HG03565 (cell line): ENCODE measurements around the gene SCGB1D1.

Source experiments
- ATAC-seq: cut with Tn5 transposase; IDR thresholded peaks from one replicate; pipeline ENCODE4 v1.9.1; 2021; ENCODE audit warnings: mild to moderate bottlenecking, moderate library complexity; ENCODE audit not compliant: unreplicated experiment

The SCGB1D1 gene

DNA sequence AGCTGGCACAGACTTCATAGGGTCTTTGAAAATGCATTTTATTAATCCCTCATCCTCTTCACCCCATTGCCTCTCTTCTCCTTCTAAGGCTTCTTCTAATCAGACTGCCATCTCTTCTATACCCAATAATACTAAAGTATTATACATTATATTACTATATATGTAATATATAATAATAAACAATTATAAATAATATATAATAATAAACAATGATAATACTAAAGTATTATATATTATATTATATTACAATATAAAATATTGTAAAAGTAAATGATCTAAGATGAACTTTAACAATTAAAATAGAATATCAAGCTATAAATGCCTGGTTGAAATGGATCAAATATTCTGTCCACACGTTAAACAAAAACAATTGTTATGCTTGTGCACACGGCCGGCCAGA lies 31.5 kb downstream of the SCGB1D1 start:
- no peak for ATAC-seq

DNA sequence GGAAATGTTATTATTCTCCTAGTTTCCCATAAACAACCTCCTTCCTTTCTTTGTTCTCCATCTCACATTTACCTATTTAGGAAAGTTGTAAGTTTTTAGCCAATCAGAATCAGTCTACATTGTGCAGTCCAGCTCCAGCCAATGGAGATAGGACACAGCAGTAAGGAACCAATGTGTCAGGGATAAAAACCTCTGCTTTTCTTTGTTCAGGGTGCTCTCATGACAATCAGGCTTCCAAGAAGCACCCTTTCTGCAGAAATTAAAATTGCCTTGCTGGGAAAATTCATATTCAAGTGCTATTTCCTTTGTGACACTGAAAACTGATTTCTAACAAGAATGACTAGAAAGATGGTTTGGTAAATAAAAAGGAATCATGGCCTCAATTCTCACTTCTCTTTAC lies 33.1 kb downstream of the SCGB1D1 start:
- ATAC-seq, result no peak

DNA sequence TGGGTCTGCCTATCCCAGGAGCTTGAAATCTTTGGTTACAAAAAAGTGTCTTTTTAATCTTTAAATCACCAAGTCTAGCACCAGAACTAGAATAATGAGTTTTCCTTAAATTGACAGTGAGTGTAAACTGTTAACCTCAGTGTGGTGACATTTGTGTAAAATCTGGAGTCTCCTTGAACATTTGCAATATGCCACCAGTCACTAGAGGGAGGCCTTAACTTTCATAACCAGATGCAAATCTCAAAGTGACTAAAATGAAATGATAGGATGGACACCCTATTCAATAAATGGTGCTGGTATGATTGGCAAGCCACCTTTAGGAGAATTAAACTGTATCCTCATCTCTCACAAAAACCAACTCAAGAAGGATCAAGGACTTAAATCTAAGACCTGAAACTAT lies 43.7 kb downstream of the SCGB1D1 start:
- ATAC-seq, result no peak

DNA sequence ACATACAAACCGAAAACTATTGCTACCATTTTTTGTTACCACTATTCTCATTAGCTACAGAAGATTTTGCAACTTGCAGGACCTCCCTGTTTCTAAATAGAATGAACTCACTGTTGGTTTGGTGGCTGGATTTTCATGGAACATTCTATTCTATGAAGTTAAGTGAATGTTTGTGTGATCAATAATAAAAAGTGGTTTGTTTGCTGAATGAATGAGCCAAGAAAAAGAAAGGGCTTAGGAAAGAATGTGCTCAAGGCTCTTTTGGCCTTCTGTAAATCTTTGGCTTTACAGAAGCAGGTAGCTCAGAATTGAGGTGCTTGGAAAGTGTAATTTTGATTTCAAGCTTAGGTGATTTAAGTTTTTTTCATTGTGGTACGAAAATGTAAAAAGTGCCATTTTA lies 46.2 kb downstream of the SCGB1D1 start:
- ATAC-seq, result no peak

DNA sequence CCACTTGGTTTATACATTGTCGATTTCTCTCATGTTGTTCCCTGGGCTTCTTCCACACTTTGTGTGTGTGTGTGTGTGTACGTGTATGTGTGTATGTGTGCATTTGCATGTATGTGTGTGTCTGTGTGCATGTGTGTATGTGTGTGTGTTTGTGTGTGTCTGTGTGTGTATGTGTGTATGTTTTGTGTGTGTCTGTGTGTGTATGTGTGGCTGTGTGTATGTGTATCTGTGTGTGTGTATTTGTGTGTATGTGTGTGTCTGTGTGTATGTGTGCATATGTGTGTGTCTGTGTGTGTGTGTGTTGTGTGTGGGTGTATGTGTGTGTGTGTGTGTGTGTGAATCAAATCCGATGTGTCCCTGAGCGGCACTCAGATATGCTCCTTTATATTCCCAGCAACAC lies 47.5 kb downstream of the SCGB1D1 start:
- ATAC-seq, result no peak

DNA sequence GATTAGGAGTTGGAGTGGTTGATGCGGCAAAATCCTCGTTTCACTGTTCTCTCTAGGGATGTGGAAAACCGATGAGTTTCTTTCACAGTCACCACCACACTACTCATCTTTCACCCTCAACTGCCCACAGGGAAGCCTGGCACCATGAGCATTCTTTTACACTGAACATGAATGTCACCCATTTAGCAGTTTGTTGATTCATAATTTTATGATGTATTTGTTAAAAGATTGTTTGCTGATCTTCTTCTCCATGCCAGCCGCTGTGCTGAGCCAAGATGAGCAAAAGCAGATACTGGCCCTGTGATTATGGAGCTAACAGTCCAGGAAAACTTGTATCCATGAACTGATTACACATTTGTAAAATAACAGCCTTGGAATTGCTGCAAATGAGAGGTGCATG lies 48.1 kb downstream of the SCGB1D1 start:
- no peak for ATAC-seq

DNA sequence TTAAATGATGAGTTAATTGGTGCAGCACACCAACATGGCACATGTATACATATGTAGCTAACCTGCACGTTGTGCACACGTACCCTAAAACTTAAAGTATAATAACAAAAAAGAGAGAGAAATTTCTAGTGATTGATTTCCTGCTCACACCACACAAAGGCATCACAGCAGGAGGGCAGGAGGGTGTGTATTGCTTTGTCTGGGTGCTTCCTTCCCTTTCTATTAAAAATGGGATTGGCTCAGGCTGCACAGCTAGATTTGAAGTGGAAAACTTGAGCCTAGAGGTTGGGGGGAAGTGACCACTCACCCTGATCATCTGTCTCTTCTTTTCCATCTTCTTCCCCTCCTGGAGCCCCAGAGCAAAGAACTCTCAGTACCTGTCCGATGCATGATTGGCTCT lies 51.1 kb downstream of the SCGB1D1 start:
- ATAC-seq, result no peak

DNA sequence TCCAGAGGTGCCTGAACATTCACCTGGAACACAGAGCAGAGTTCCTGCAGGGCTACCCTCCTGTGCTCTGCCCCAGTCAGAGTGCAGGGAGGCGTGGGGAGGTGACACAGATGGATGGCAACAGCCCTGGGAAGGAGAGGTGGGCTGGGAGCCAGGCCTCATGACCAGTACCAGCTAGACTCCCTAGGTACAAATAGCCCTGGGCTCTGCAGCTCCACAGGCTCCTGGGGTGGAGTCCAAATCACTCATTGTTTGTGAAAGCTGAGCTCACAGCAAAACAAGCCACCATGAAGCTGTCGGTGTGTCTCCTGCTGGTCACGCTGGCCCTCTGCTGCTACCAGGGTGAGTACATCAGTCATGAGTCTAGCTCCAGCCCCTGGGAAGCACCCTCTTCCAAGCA lies 52.0 kb downstream of the SCGB1D1 start, which contains the start of gene SCGB1D2:
Gene SCGB1D2 (plus strand): TSS at position 219 of the 400 bp plus-strand sequence. CDS start 69 bp downstream, at position 288.
- no peak for ATAC-seq
